Fibroblast of lung (primary cell): ENCODE data around the gene ANKRD31.

ENCODE experiments used
- CTCF ChIP-seq, 2 donors: IDR thresholded peaks in 1 of 2; conservative IDR thresholded peaks in 1 of 2; 1 replicate in 1 of 2; 2 replicates in 1 of 2; pipeline ENCODE4 v1.5.1; 2011 to 2012; ENCODE audit warnings: low read length in 2 of 2, control low read depth in 1 of 2, inconsistent platforms in 1 of 2, low read depth in 1 of 2, mild to moderate bottlenecking in 1 of 2
- EZH2 ChIP-seq: IDR thresholded peaks from 2 replicates; pipeline ENCODE4 v1.5.1; 2012; ENCODE audit warnings: low read length, control low read depth, mild to moderate bottlenecking; ENCODE audit errors: missing control alignments

- TF ChIP-seq CTCF (conservative IDR thresholded peaks at IDR 0.05 in 1 of 2, IDR thresholded peaks at IDR 0.05 in 1 of 2; ENCODE audit: low read depth in 1 of 2, low read length in 2 of 2) = no peak
- no peak for TF ChIP-seq EZH2
These were observed 216.5 kb downstream of the ANKRD31 start for GRCh38 chr5:75020016-75020656.
